HL-60 (cell line): ENCODE measurements around the gene GSTA3.

Experiments used
- GABPA ChIP-seq: IDR thresholded peaks from 2 replicates; pipeline ENCODE4 v1.6.1; 2012; ENCODE audit warnings: low read depth
- POLR2AphosphoS5 ChIP-seq: IDR thresholded peaks from 2 replicates; pipeline ENCODE4 v1.6.1; 2012; ENCODE audit warnings: low read depth
- TF ChIP-seq, protein P1 (sequence below): IDR thresholded peaks from one replicate; pipeline ENCODE4 v1.5.1; 2011; ENCODE audit warnings: low read length, control low read depth, inconsistent platforms; ENCODE audit not compliant: insufficient read depth

GRCh38 chr6:52942221-52942620 lies 32.7 kb upstream of the GSTA3 start:
- TF ChIP-seq, protein P1, sequence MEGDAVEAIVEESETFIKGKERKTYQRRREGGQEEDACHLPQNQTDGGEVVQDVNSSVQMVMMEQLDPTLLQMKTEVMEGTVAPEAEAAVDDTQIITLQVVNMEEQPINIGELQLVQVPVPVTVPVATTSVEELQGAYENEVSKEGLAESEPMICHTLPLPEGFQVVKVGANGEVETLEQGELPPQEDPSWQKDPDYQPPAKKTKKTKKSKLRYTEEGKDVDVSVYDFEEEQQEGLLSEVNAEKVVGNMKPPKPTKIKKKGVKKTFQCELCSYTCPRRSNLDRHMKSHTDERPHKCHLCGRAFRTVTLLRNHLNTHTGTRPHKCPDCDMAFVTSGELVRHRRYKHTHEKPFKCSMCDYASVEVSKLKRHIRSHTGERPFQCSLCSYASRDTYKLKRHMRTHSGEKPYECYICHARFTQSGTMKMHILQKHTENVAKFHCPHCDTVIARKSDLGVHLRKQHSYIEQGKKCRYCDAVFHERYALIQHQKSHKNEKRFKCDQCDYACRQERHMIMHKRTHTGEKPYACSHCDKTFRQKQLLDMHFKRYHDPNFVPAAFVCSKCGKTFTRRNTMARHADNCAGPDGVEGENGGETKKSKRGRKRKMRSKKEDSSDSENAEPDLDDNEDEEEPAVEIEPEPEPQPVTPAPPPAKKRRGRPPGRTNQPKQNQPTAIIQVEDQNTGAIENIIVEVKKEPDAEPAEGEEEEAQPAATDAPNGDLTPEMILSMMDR, result no peak
- TF ChIP-seq GABPA, result no peak
- no peak for TF ChIP-seq POLR2AphosphoS5
